HEK293 (cell line): ENCODE results near the gene PDIA4.

Source experiments
- EGR2 ChIP-seq: fragments of 450-650 bp; formaldehyde crosslinking; IDR thresholded peaks from 2 replicates; pipeline ENCODE4 v1.5.1; 2016; ENCODE audit warnings: low read depth, missing biosample characterization, missing genetic modification characterization
- GLIS1 ChIP-seq: fragments of 450-650 bp; formaldehyde crosslinking; IDR thresholded peaks from 2 replicates; pipeline ENCODE4 v1.5.1; 2016; ENCODE audit warnings: missing biosample characterization, missing genetic modification characterization
- KLF1 ChIP-seq: fragments of 450-650 bp; formaldehyde crosslinking; IDR thresholded peaks from 2 replicates; pipeline ENCODE4 v1.5.1; 2016; ENCODE audit warnings: missing biosample characterization, missing genetic modification characterization
- KLF8 ChIP-seq: fragments of 450-650 bp; formaldehyde crosslinking; IDR thresholded peaks from 2 replicates; pipeline ENCODE4 v1.5.1; 2016; ENCODE audit warnings: missing biosample characterization, missing genetic modification characterization
- MEIS1 ChIP-seq: sonication (generic); formaldehyde crosslinking; IDR thresholded peaks from 2 replicates; pipeline ENCODE4 v1.8.1; 2022; ENCODE audit warnings: missing genetic modification reagents, mild to moderate bottlenecking, borderline replicate concordance
- MZF1 ChIP-seq: fragments of 450-650 bp; formaldehyde crosslinking; IDR thresholded peaks from 2 replicates; pipeline ENCODE4 v1.5.1; 2017; ENCODE audit warnings: missing biosample characterization, missing genetic modification characterization, borderline replicate concordance
- PRDM6 ChIP-seq: fragments of 450-650 bp; formaldehyde crosslinking; IDR thresholded peaks from 2 replicates; pipeline ENCODE4 v1.5.1; 2017; ENCODE audit warnings: missing biosample characterization, missing genetic modification characterization
- REPIN1 ChIP-seq: fragments of 450-650 bp; formaldehyde crosslinking; IDR thresholded peaks from 2 replicates; pipeline ENCODE4 v1.5.1; 2017; ENCODE audit warnings: missing biosample characterization, missing genetic modification characterization, low read depth
- SALL2 ChIP-seq: fragments of 450-650 bp; formaldehyde crosslinking; IDR thresholded peaks from 2 replicates; pipeline ENCODE4 v1.5.0; 2017; ENCODE audit warnings: missing biosample characterization, mild to moderate bottlenecking, missing genetic modification characterization, borderline replicate concordance
- SCRT2 ChIP-seq: fragments of 450-650 bp; formaldehyde crosslinking; IDR thresholded peaks from 2 replicates; pipeline ENCODE4 v1.5.1; 2016; ENCODE audit warnings: missing biosample characterization, missing genetic modification characterization
- ZBTB21 ChIP-seq: fragments of 450-650 bp; formaldehyde crosslinking; IDR thresholded peaks from 2 replicates; pipeline ENCODE4 v1.5.1; 2017; ENCODE audit warnings: missing biosample characterization, missing genetic modification characterization
- ZBTB49 ChIP-seq: fragments of 450-650 bp; formaldehyde crosslinking; IDR thresholded peaks from 2 replicates; pipeline ENCODE4 v1.5.1; 2016; ENCODE audit warnings: missing biosample characterization, missing genetic modification characterization, low read depth
- ZEB2 ChIP-seq: fragments of 450-650 bp; formaldehyde crosslinking; IDR thresholded peaks from 2 replicates; pipeline ENCODE4 v1.5.1; 2016; ENCODE audit warnings: missing biosample characterization, missing genetic modification characterization
- ZFP3 ChIP-seq: fragments of 450-650 bp; formaldehyde crosslinking; IDR thresholded peaks from 2 replicates; pipeline ENCODE4 v1.5.1; 2016; ENCODE audit warnings: low read depth, missing biosample characterization, missing genetic modification characterization
- ZIC2 ChIP-seq: fragments of 450-650 bp; formaldehyde crosslinking; IDR thresholded peaks from 2 replicates; pipeline ENCODE4 v1.5.1; 2016; ENCODE audit warnings: missing biosample characterization, missing genetic modification characterization
- ZNF148 ChIP-seq: fragments of 450-650 bp; formaldehyde crosslinking; IDR thresholded peaks from 2 replicates; pipeline ENCODE4 v1.5.0; 2017; ENCODE audit warnings: missing biosample characterization, missing genetic modification characterization, borderline replicate concordance
- ZNF223 ChIP-seq: fragments of 450-650 bp; formaldehyde crosslinking; IDR thresholded peaks from 2 replicates; pipeline ENCODE4 v1.5.1; 2016; ENCODE audit warnings: missing biosample characterization, missing genetic modification characterization
- ZNF23 ChIP-seq: fragments of 450-650 bp; formaldehyde crosslinking; IDR thresholded peaks from 2 replicates; pipeline ENCODE4 v1.5.1; 2016; ENCODE audit warnings: missing biosample characterization, missing genetic modification characterization, borderline replicate concordance
- ZNF292 ChIP-seq: fragments of 450-650 bp; formaldehyde crosslinking; IDR thresholded peaks from 2 replicates; pipeline ENCODE4 v1.5.1; 2016; ENCODE audit warnings: low read depth, missing biosample characterization, missing genetic modification characterization, borderline replicate concordance
- ZNF324 ChIP-seq: fragments of 450-650 bp; formaldehyde crosslinking; IDR thresholded peaks from 2 replicates; pipeline ENCODE4 v1.5.1; 2016; ENCODE audit warnings: missing biosample characterization, missing genetic modification characterization
- ZNF341 ChIP-seq: fragments of 450-650 bp; formaldehyde crosslinking; IDR thresholded peaks from 2 replicates; pipeline ENCODE4; 2016; ENCODE audit warnings: low read depth, missing biosample characterization, missing genetic modification characterization
- ZNF416 ChIP-seq: fragments of 450-650 bp; formaldehyde crosslinking; IDR thresholded peaks from 2 replicates; pipeline ENCODE4 v1.5.1; 2016; ENCODE audit warnings: missing biosample characterization, missing genetic modification characterization
- ZNF555 ChIP-seq: fragments of 450-650 bp; formaldehyde crosslinking; conservative IDR thresholded peaks from 2 replicates; pipeline ENCODE4 v1.5.1; 2017; ENCODE audit warnings: missing biosample characterization, mild to moderate bottlenecking, missing genetic modification characterization, inconsistent platforms
- ZNF561 ChIP-seq: fragments of 450-650 bp; IDR thresholded peaks from 2 replicates; pipeline ENCODE4 v1.5.1; 2018; ENCODE audit warnings: missing biosample characterization, missing genetic modification characterization, borderline replicate concordance
- ZNF580 ChIP-seq: fragments of 450-650 bp; formaldehyde crosslinking; IDR thresholded peaks from 2 replicates; pipeline ENCODE4 v1.5.1; 2016; ENCODE audit warnings: missing biosample characterization, missing genetic modification characterization
- ZNF704 ChIP-seq: fragments of 450-650 bp; formaldehyde crosslinking; IDR thresholded peaks from 2 replicates; pipeline ENCODE4 v1.5.1; 2016; ENCODE audit warnings: missing biosample characterization, missing genetic modification characterization
- ZNF707 ChIP-seq: fragments of 450-650 bp; formaldehyde crosslinking; IDR thresholded peaks from 2 replicates; pipeline ENCODE4 v1.5.1; 2016; ENCODE audit warnings: missing biosample characterization, missing genetic modification characterization
- ZNF747 ChIP-seq: fragments of 450-650 bp; formaldehyde crosslinking; IDR thresholded peaks from 2 replicates; pipeline ENCODE4 v1.5.1; 2016; ENCODE audit warnings: missing biosample characterization, missing genetic modification characterization
- ZNF76 ChIP-seq: fragments of 450-650 bp; formaldehyde crosslinking; IDR thresholded peaks from 2 replicates; pipeline ENCODE4; 2016; ENCODE audit warnings: low read depth, missing biosample characterization, missing genetic modification characterization, borderline replicate concordance
- ZSCAN23 ChIP-seq: fragments of 450-650 bp; formaldehyde crosslinking; IDR thresholded peaks from 2 replicates; pipeline ENCODE4 v1.5.1; 2016; ENCODE audit warnings: missing biosample characterization, missing genetic modification characterization
- ZSCAN5A ChIP-seq: fragments of 450-650 bp; formaldehyde crosslinking; IDR thresholded peaks from 2 replicates; pipeline ENCODE4 v1.5.1; 2016; ENCODE audit warnings: missing biosample characterization, missing genetic modification characterization

PDIA4 gene

GRCh38 chr7:148962823-148963582, 65.3 kb downstream of the PDIA4 start (continued):
- no peak for TF ChIP-seq ZNF704 (tag by site-specific recombination)
- TF ChIP-seq PRDM6 (tag by site-specific recombination) = 0 out of 2 replicates have a peak, but pooled peaks have one; percentile 30
- TF ChIP-seq GLIS1 (tag by site-specific recombination) = no peak; the same call in 1 of the 2 replicates
- TF ChIP-seq ZSCAN5A = no peak
- TF ChIP-seq MZF1 = no peak
- TF ChIP-seq SCRT2 (tag by site-specific recombination) = no peak
- TF ChIP-seq ZNF580 (tag by site-specific recombination) = no peak; the same call in none of the 2 replicates
- TF ChIP-seq ZFP3 (tag by site-specific recombination) = no peak
- no peak for TF ChIP-seq ZBTB49
- TF ChIP-seq KLF8 = no peak; the same call in 1 of the 2 replicates
- TF ChIP-seq ZNF707 (tag by site-specific recombination) = no peak
- 0 out of 2 replicates have a peak, but pooled peaks have one; percentile 18 for TF ChIP-seq ZNF324
- TF ChIP-seq ZEB2 (tag by site-specific recombination) = peak; percentile 70; the same call in 1 of the 2 replicates
- TF ChIP-seq REPIN1 = no peak
- no peak for TF ChIP-seq ZNF148 (tag by site-specific recombination)
- no peak for TF ChIP-seq ZNF416 (tag by site-specific recombination)
- no peak for TF ChIP-seq ZNF223 (tag by site-specific recombination)
- TF ChIP-seq EGR2 (tag by site-specific recombination) = no peak
- no peak for TF ChIP-seq SALL2 (tag by site-specific recombination)
- TF ChIP-seq ZBTB21 (tag by site-specific recombination) = no peak
- TF ChIP-seq MEIS1 (CRISPR knock-in tag) = no peak
- 0 out of 2 replicates have a peak, but pooled peaks have one; percentile 15 for TF ChIP-seq ZNF561 (tag by site-specific recombination)
- TF ChIP-seq KLF1 = no peak
- no peak for TF ChIP-seq ZNF292 (tag by site-specific recombination)
- no peak for TF ChIP-seq ZIC2 (tag by site-specific recombination)
- TF ChIP-seq ZNF341 = no peak
- TF ChIP-seq ZNF747 (tag by site-specific recombination) = no peak
- peak; percentile 97 for TF ChIP-seq ZNF76 (tag by site-specific recombination)
- 0 out of 2 replicates have a peak, but pooled peaks have one; percentile 6 for TF ChIP-seq ZSCAN23 (tag by site-specific recombination)
- TF ChIP-seq ZNF555 = no peak
- no peak for TF ChIP-seq ZNF23 (tag by site-specific recombination)
